ENCODE measurements around the gene ABCG8. TPM values are rescaled to one million over a fixed set of nuclear protein-coding genes. Genes with fewer than 3 reads are reported as not detected.

The ABCG8 gene
- total RNA-seq, 4 donors from 2014 or later, result not detected

DNA sequence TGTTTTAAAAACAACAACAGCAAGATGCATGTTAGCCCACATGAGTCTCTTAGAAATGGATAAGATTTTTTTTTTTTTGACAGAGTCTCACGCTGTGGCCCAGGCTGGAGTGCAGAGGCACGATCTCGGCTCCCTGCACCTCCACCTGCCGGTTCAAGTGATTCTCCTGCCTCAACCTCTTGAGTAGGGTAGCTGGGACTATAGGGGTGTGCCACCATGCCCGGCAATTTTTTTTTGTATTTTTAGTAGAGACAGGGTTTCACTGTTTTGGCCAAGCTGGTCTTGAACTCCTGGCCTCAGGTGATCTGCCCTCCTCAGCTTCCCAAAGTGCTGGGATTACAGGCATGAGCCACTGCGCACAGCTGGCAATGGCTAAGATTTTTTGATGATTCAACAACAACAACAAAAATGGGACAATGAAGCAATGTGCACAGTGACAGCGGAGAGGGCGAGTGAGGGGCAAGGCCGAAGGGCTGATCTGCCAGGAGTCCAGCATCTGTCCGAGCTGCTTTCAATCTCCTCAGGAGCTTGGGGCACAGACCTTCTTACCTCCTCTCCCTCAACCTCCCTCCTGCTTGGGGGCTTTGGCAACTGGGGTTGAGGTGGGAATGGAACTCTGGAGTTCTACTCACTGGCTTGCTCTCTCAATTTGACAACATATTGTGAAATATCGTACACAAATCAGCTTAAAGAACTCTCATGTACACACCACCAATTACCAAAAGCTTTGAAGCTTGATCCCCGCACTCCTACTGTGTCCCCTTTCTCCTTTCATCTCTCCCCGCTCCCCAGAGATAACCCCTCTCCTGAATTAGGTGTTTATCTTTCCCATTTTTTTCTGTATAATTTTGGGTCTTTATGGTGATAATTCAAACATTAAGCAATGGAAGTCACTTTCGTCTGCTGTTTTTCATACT is 3.4 kb downstream of the ABCG8 start:
- Histone ChIP-seq H3K4me1 (no peaks in the 10 kb centered on the region), H3K27ac (no peak overlapping the region), H3K27me3 (peaks cover 0 to 4% (median 0%) of the 10 kb centered on the region in 4 donors), H3K4me3 (no peak overlapping the region), H3K9me3 (no peaks in the 10 kb centered on the region), H3K36me3 (no peaks in the 10 kb centered on the region)
- no peak for DNase-seq
- intact Hi-C loops (cut with DNase I), result no loop called here
- 84 to 87% methylated on average over 13 to 14 of the region's 14 CpGs for WGBS, 2 donors
- TF ChIP-seq CTCF (IDR thresholded peaks at IDR 0.05) (no peak), POLR2A (IDR thresholded peaks at IDR 0.05) (no peak)

DNA sequence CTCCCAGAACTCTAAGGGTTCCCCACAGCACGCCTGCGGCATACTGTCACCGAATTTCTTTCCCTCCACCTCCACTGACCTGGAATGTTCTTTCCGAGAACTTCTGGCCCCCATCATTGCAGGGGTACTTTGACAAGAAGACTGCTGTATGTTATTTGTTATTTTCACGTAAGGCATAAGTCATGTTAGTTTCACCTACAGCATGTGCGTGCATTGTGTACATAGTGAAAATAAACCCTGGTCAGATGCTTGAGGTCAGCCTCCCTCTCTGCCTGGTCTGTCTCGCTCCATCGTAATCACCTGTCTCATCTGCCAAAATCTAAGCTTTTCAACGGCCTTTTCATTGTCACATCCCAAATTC is 4.1 kb downstream of the ABCG8 start:
- no peaks in the 10 kb centered on the region for H3K4me1 ChIP-seq
- WGBS, 2 donors, result 80 to 81% methylated on average over 9 of the region's 9 CpGs
- intact Hi-C loops (cut with DNase I), result no loop called here
- peaks cover 0 to 10% (median 0%) of the 10 kb centered on the region in 4 donors for H3K27me3 ChIP-seq
- no peak overlapping the region for H3K4me3 ChIP-seq
- H3K9me3 ChIP-seq, result no peaks in the 10 kb centered on the region
- DNase-seq, result no peak
- no peak overlapping the region for H3K27ac ChIP-seq
- H3K36me3 ChIP-seq, result no peaks in the 10 kb centered on the region
- TF ChIP-seq POLR2A (IDR thresholded peaks at IDR 0.05) (no peak), CTCF (IDR thresholded peaks at IDR 0.05) (no peak)

DNA sequence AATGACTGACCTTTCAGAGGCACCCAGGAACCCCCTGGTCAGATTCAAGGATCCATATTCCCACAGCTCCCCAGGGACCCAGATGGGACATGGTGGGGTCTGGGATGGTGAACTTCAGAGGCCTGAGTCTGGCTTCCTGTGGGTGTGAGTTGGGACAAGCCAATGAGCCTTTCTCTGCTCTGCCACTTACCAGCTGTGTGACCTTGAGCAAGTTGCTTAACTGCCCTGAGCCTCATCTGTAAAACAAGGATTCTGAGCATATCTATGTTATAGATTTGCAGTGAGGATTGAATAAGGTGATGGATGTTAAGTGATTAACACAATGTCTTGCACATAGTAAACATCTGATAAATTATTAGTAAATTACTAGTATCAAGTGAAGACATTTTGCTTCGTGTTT is 6.4 kb downstream of the ABCG8 start:
- no peak overlapping the region for H3K27ac ChIP-seq
- H3K4me1 ChIP-seq, result no peaks in the 10 kb centered on the region
- no peaks in the 10 kb centered on the region for H3K9me3 ChIP-seq
- H3K36me3 ChIP-seq, result no peaks in the 10 kb centered on the region
- H3K4me3 ChIP-seq, result no peak overlapping the region
- WGBS, 2 donors, result 63 to 74% methylated on average over 1 of the region's 1 CpG
- intact Hi-C loops (cut with DNase I), result no loop called here
- TF ChIP-seq POLR2A (IDR thresholded peaks at IDR 0.05), result no peak
- no peak for TF ChIP-seq CTCF (IDR thresholded peaks at IDR 0.05)
- peaks cover 0 to 12% (median 0%) of the 10 kb centered on the region in 4 donors for H3K27me3 ChIP-seq
- no peak for DNase-seq

DNA sequence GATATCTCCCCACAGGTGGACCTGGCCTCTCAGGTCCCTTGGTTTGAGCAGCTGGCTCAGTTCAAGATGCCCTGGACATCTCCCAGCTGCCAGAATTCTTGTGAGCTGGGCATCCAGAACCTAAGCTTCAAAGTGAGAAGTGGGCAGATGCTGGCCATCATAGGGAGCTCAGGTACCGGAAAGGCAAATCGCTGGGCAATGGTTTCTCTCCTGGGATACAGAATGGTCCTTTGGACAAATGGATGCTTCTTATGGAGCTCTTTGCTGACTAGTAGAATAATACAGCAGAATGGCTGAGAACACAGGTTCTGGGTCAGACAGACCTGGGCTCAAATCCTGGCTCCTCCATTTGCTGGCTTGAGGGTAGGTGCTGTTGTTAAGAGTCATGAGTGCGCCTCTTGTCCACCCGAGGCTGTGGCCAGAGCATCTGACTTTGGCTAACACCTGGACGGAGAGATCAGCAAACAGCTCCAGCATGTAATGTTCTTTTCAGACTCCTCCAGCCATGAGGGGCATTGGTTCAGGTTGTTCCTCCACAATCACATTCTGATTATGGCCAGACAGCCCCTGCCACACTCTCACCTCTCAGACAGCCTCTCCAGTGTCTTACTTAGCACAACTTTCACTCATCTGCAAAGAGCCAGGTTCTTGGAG is 7.5 kb downstream of the ABCG8 start:
- Histone ChIP-seq H3K27me3 (peaks cover 0 to 13% (median 0%) of the 10 kb centered on the region in 4 donors), H3K36me3 (no peaks in the 10 kb centered on the region)
- DNase-seq, result no peak

More for the DNA sequence above, 7.5 kb downstream of the ABCG8 start:
- Histone ChIP-seq H3K4me3 (no peak overlapping the region), H3K4me1 (no peaks in the 10 kb centered on the region), H3K9me3 (no peaks in the 10 kb centered on the region), H3K27ac (no peak overlapping the region)
- TF ChIP-seq CTCF (IDR thresholded peaks at IDR 0.05) (no peak), POLR2A (IDR thresholded peaks at IDR 0.05) (no peak)
- 80 to 98% methylated on average over 5 of the region's 5 CpGs for WGBS, 2 donors
- intact Hi-C loops (cut with DNase I), result no loop called here
